Measurements from ENCODE around the gene CNNM1. TPM values are rescaled to one million over a fixed set of nuclear protein-coding genes. Genes with fewer than 3 reads are reported as not detected.

Gene CNNM1
- total and polyA plus RNA-seq, 9 of the 15 experiments (the other 6 are each of a cell fraction or from before 2014, with no cell fraction given) = not detected

- TF ChIP-seq HOXB6 (CRISPR knock-in tag; IDR thresholded peaks at IDR 0.05; ENCODE audit: borderline replicate concordance) (no peak), TRIM25 (IDR thresholded peaks at IDR 0.05; ENCODE audit: borderline replicate concordance) (no peak), RCOR1 (IDR thresholded peaks at IDR 0.05; ENCODE audit: borderline replicate concordance in 1 of 2, low read depth in 2 of 2, low read length in 2 of 2) (0 out of 4 replicates have a peak, but pooled peaks of 1 of the 2 experiments have one; percentile 16), GABPB2 (CRISPR knock-in tag; conservative IDR thresholded peaks at IDR 0.05) (no peak), KAT7 (CRISPR knock-in tag; IDR thresholded peaks at IDR 0.05; ENCODE audit: borderline replicate concordance) (peak; percentile 52; the same call in 1 of the 2 replicates), DNMT1 (IDR thresholded peaks at IDR 0.05) (no peak), MXD1 (CRISPR knock-in tag; IDR thresholded peaks at IDR 0.05; ENCODE audit: borderline replicate concordance, poor library complexity, severe bottlenecking) (no peak), HES1 (IDR thresholded peaks at IDR 0.05; ENCODE audit: low read depth) (no peak), TOE1 (IDR thresholded peaks at IDR 0.05; ENCODE audit: borderline replicate concordance) (no peak), TOE1 (CRISPR knock-in tag; IDR thresholded peaks at IDR 0.05; ENCODE audit: borderline replicate concordance, low read depth) (no peak), TFAP4 (CRISPR knock-in tag; IDR thresholded peaks at IDR 0.05; ENCODE audit: borderline replicate concordance) (0 out of 2 replicates have a peak, but pooled peaks have one; percentile 8), AFF1 (IDR thresholded peaks at IDR 0.05; ENCODE audit: low read depth in 1 of 2, partially characterized antibody in 2 of 2) (peak in 1 of 2 experiments; percentile 48), ZBTB49 (CRISPR knock-in tag; IDR thresholded peaks at IDR 0.05; ENCODE audit: borderline replicate concordance) (no peak), DDX20 (tag; IDR thresholded peaks at IDR 0.05; ENCODE audit: low read depth) (no peak)
Measured at GRCh38 chr10:99431190-99431760, 102.1 kb downstream of the CNNM1 start (continued).
